HEK293 (cell line): ENCODE data around the gene DLG3.

Source experiments
- CTCF ChIA-PET: fragments of 350-600 bp; formaldehyde crosslinking; extraction: SDS; loops from one replicate; lab custom pipeline; 2021; ENCODE audit warnings: antibody characterized with exemption; lab: Yijun Ruan, JAX
- POLR2A ChIA-PET: fragments of 300-600 bp; formaldehyde crosslinking; extraction: SDS; loops from one replicate; lab custom pipeline; 2020; ENCODE audit warnings: antibody characterized with exemption, inconsistent platforms; lab: Yijun Ruan, JAX
- H3K27ac ChIP-seq: fragments of 200-500 bp; sonication (Bioruptor generic); 2 replicates; pipeline ENCODE4 v1.5.1; 2014; ENCODE audit warnings: low read depth, low read length, control low read depth, inconsistent platforms; ENCODE audit errors: extremely low read depth
- H3K36me3 ChIP-seq, 2 experiments: fragments of 200-500 bp in 1 of 2; sonication (Bioruptor generic) in 1 of 2; 1 replicate in 1 of 2; 2 replicates in 1 of 2; pipeline ENCODE4 v1.5.1; 2014 to 2017; ENCODE audit warnings: inconsistent platforms in 2 of 2, low read length in 2 of 2; ENCODE audit not compliant: control insufficient read depth in 2 of 2, insufficient read depth in 1 of 2
- H3K4me1 ChIP-seq: fragments of 200-500 bp; sonication (Bioruptor generic); 2 replicates; pipeline ENCODE4 v1.5.1; 2014; ENCODE audit warnings: mild to moderate bottlenecking, low read length, inconsistent platforms; ENCODE audit not compliant: control insufficient read depth, insufficient read depth
- H3K4me3 ChIP-seq: 2 replicates; pipeline ENCODE4 v1.5.1; 2011; ENCODE audit warnings: low read depth, mild to moderate bottlenecking, control low read depth, low read length, moderate library complexity
- H3K9me3 ChIP-seq: fragments of 200-500 bp; sonication (Bioruptor generic); 2 replicates; pipeline ENCODE4 v1.5.1; 2014; ENCODE audit warnings: low read depth, low read length, inconsistent platforms; ENCODE audit not compliant: control insufficient read depth, insufficient read depth
- GLIS1 ChIP-seq: fragments of 450-650 bp; formaldehyde crosslinking; IDR thresholded peaks from 2 replicates; pipeline ENCODE4 v1.5.1; 2016; ENCODE audit warnings: missing biosample characterization, missing genetic modification characterization
- PBX3 ChIP-seq: sonication (generic); formaldehyde crosslinking; IDR thresholded peaks from 2 replicates; pipeline ENCODE4 v1.8.1; 2022; ENCODE audit warnings: mild to moderate bottlenecking, moderate library complexity, missing genetic modification reagents
- REST ChIP-seq: fragments of 450-650 bp; formaldehyde crosslinking; IDR thresholded peaks from 2 replicates; pipeline ENCODE4 v1.5.1; 2016; ENCODE audit warnings: missing biosample characterization, missing genetic modification characterization
- TCF7L2 ChIP-seq: IDR thresholded peaks from 2 replicates; pipeline ENCODE4 v1.6.1; 2011; ENCODE audit warnings: low read depth, mild to moderate bottlenecking, inconsistent platforms, low read length, moderate library complexity, borderline replicate concordance
- ZBTB48 ChIP-seq: fragments of 450-650 bp; formaldehyde crosslinking; IDR thresholded peaks from 2 replicates; pipeline ENCODE4 v1.5.1; 2016; ENCODE audit warnings: missing biosample characterization, missing genetic modification characterization
- ZBTB8A ChIP-seq: fragments of 450-650 bp; formaldehyde crosslinking; IDR thresholded peaks from 2 replicates; pipeline ENCODE4 v1.5.1; 2016; ENCODE audit warnings: missing biosample characterization, missing genetic modification characterization
- ZEB2 ChIP-seq: fragments of 450-650 bp; formaldehyde crosslinking; IDR thresholded peaks from 2 replicates; pipeline ENCODE4 v1.5.1; 2016; ENCODE audit warnings: missing biosample characterization, missing genetic modification characterization
- ZFHX2 ChIP-seq: fragments of 450-650 bp; formaldehyde crosslinking; conservative IDR thresholded peaks from 2 replicates; pipeline ENCODE4 v1.5.1; 2016; ENCODE audit warnings: missing biosample characterization, missing genetic modification characterization
- ZNF138 ChIP-seq: fragments of 450-650 bp; formaldehyde crosslinking; IDR thresholded peaks from 2 replicates; pipeline ENCODE4 v1.5.1; 2016; ENCODE audit warnings: missing biosample characterization, missing genetic modification characterization, borderline replicate concordance
- ZNF423 ChIP-seq: fragments of 450-650 bp; formaldehyde crosslinking; IDR thresholded peaks from 2 replicates; pipeline ENCODE4 v1.5.1; 2016; ENCODE audit warnings: missing biosample characterization, missing genetic modification characterization
- ZNF791 ChIP-seq: fragments of 450-650 bp; formaldehyde crosslinking; IDR thresholded peaks from 2 replicates; pipeline ENCODE4 v1.5.1; 2016; ENCODE audit warnings: missing biosample characterization, missing genetic modification characterization
- ZNF830 ChIP-seq: fragments of 450-650 bp; IDR thresholded peaks from 2 replicates; pipeline ENCODE4 v1.5.0; 2018; ENCODE audit warnings: missing biosample characterization, missing genetic modification characterization, low read depth, mild to moderate bottlenecking, moderate library complexity

The DLG3 gene

GRCh38 chrX:70479247-70479921 is 34.7 kb downstream of the DLG3 start (continued):
- TF ChIP-seq ZNF138 (tag by site-specific recombination) (no peak), ZNF423 (tag by site-specific recombination) (no peak), REST (tag by site-specific recombination) (no peak), ZNF830 (tag by site-specific recombination) (no peak)

- TF ChIP-seq ZEB2 (tag by site-specific recombination): no peak
- no peak for TF ChIP-seq ZNF791
- TF ChIP-seq ZBTB48 (tag by site-specific recombination): no peak
- 0 out of 2 replicates have a peak, but pooled peaks have one; percentile 16 for TF ChIP-seq GLIS1 (tag by site-specific recombination)
These were observed 35.5 kb downstream of the DLG3 start for GRCh38 chrX:70479922-70480659.

GRCh38 chrX:70480660-70481018 is 36.0 kb downstream of the DLG3 start:
- Histone ChIP-seq H3K4me1 (peaks cover 26% of the 10 kb centered on the region), H3K4me3 (no peak overlapping the region), H3K27ac (no peak overlapping the region), H3K9me3 (no peaks in the 10 kb centered on the region), H3K36me3 (peaks cover 0 to 21% of the 10 kb centered on the region in 2 experiments; a peak in 1 of 3 replicates)
- POLR2A ChIA-PET: no interaction called here
- CTCF ChIA-PET: interaction anchor here (0.6 kb wide), 1 partner anchor 485 kb away, joined by 5 read pairs; no protein-coding TSS in a partner anchor
- TF ChIP-seq ZFHX2 (tag by site-specific recombination): peak; percentile 52; the same call in 1 of the 2 replicates
- no peak for TF ChIP-seq PBX3 (CRISPR knock-in tag)

More at GRCh38 chrX:70479922-70480659, 35.5 kb downstream of the DLG3 start:
- Histone ChIP-seq H3K4me1 (peaks cover 26% of the 10 kb centered on the region), H3K4me3 (no peak overlapping the region), H3K9me3 (no peaks in the 10 kb centered on the region), H3K36me3 (peaks cover 0 to 17% of the 10 kb centered on the region in 2 experiments; a peak in 1 of 3 replicates), H3K27ac (no peak overlapping the region)
- CTCF ChIA-PET: interaction anchor here (1.0 to 1.7 kb wide), 2 partner anchors 44 to 46 kb away, joined by 3 to 5 read pairs; no protein-coding TSS in a partner anchor
- POLR2A ChIA-PET: no interaction called here

- CTCF ChIA-PET: interaction anchor here (0.6 to 0.8 kb wide), 3 partner anchors 24 to 486 kb away, joined by 3 to 5 read pairs (median 3); no protein-coding TSS in a partner anchor
- TF ChIP-seq TCF7L2 (0 out of 2 replicates have a peak, but pooled peaks have one; percentile 13), GLIS1 (tag by site-specific recombination) (peak; percentile 46), ZBTB8A (tag by site-specific recombination) (no peak)
- Histone ChIP-seq H3K4me1 (peaks cover 26% of the 10 kb centered on the region), H3K4me3 (no peak overlapping the region), H3K36me3 (peaks cover 0 to 32% of the 10 kb centered on the region in 2 experiments; a peak in 1 of 3 replicates), H3K27ac (no peak overlapping the region), H3K9me3 (no peaks in the 10 kb centered on the region)
- POLR2A ChIA-PET: no interaction called here
These were observed 37.0 kb downstream of the DLG3 start for GRCh38 chrX:70481471-70482270.
